ENCODE data around the gene STMN1. TPM values are rescaled to one million over a fixed set of nuclear protein-coding genes. Genes with fewer than 3 reads are reported as not detected.

STMN1 gene
- total and polyA plus RNA-seq, 10 of the 15 experiments (the other 5 are each of a cell fraction or from before 2014, with no cell fraction given): 220 to 1,272 (median 603) TPM

DNA sequence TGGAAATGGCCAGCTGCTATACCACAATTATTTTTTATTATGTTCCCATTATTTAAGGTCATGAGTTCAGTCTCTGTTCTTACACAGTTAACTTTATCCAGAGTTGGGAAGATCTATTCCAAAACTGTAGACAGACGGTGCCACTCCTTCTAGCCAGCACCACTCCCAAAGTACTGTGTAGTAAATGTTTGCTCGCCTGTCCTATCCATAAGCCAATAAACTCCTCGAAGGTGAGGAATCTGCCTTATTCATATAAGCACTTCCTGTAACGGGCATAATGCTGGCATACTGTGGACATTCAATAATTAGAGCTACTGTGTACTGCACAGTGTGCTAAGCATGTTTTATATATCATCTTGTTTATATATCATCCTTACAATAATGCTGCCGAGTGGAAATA lies 26.1 kb upstream of the STMN1 start:
- Histone ChIP-seq H4K20me1 (ENCODE audit: control insufficient read depth, insufficient read depth) (no peaks in the 10 kb centered on the region), H3K4me1 (ENCODE audit: control insufficient read depth, insufficient read depth, low read length) (no peaks in the 10 kb centered on the region), H3K4me2 (ENCODE audit: control insufficient read depth, insufficient read depth) (no peak overlapping the region), H3K27ac (ENCODE audit: control insufficient read depth, insufficient read depth) (no peak overlapping the region), H3K27me3 (replicated peaks in 1 of 2; ENCODE audit: control insufficient read depth in 2 of 2, insufficient read depth in 2 of 2, low read length in 1 of 2) (no peaks in the 10 kb centered on the region; a peak in 2 of 4 replicates), H3K4me3 (no peak overlapping the region), H3K9me3 (replicated peaks; ENCODE audit: control insufficient read depth, insufficient read depth, low read length) (no peaks in the 10 kb centered on the region), H3K36me3 (ENCODE audit: control insufficient read depth in 2 of 2, insufficient read depth in 2 of 2, low read length in 1 of 2) (no peaks in the 10 kb centered on the region), H3K79me2 (ENCODE audit: control insufficient read depth, insufficient read depth, low read length) (no peaks in the 10 kb centered on the region), H2AFZ (ENCODE audit: control insufficient read depth, low read depth, low read length) (no peak overlapping the region), H3K9ac (ENCODE audit: control insufficient read depth, insufficient read depth, low read length) (no peak overlapping the region)
- POLR2A ChIA-PET: interaction anchor here (0.6 kb wide), 1 partner anchor 14 kb away, joined by 6 read pairs; no protein-coding TSS in a partner anchor
- BruUV-seq (replicated peaks): no TSS peak
- in situ Hi-C loops (cut with MboI): no loop called here
- ATAC-seq (no peak), DNase-seq (ENCODE audit: low read depth, low spot score) (no peak), FAIRE-seq (no peak)
- CTCF ChIA-PET: interaction anchor here (0.6 kb wide), 1 partner anchor 491 kb away, joined by 3 read pairs; no protein-coding TSS in a partner anchor
- intact Hi-C loops (cut with micrococcal nuclease; ENCODE audit: unreplicated experiment): no loop called here
- SMC1A ChIA-PET (ENCODE audit: uncharacterized antibody, unreplicated experiment): interaction anchor here (1.5 kb wide), 1 partner anchor 65 kb away, joined by 4 read pairs; the partner anchor contains the start of gene PAFAH2
- WGBS (ENCODE audit: insufficient coverage, insufficient replicate concordance, low lambda C conversion rate, missing lambda C conversion rate): 30% methylated on average over 5 of the region's 5 CpGs
- no peak for TF ChIP-seq NFYB (IDR thresholded peaks at IDR 0.05; ENCODE audit: insufficient read depth, low read depth, low read length)
- TF ChIP-seq TCF3 (IDR thresholded peaks at IDR 0.05; ENCODE audit: borderline replicate concordance, insufficient read depth, low read depth, low read length): no peak
- RAD21 ChIA-PET (ENCODE audit: unreplicated experiment): no interaction called here

DNA sequence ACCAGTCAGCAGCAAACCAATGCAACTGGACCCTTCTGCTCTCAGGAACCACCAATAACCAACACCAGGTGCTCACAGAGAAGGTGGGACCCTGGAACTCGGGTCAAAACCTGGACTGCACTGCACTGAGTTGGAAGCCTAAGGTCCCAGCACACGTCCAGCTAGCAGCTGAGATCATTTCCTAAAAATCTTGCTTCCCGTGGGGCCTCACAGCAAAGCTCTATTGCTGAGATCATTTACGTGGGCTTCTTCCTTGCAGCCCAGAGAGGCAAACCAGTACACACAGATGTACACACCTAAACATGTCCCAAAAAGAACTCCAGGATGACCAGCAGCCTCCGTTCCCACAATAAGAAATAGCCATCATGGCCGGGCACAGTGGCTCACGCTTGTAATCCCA lies 22.8 kb upstream of the STMN1 start:
- in situ Hi-C loops (cut with MboI) (no loop called here), intact Hi-C loops (cut with micrococcal nuclease; ENCODE audit: unreplicated experiment) (no loop called here)
- Histone ChIP-seq H3K4me3 (no peak overlapping the region), H3K9ac (ENCODE audit: control insufficient read depth, insufficient read depth, low read length) (no peak overlapping the region), H3K36me3 (ENCODE audit: control insufficient read depth in 2 of 2, insufficient read depth in 2 of 2, low read length in 1 of 2) (no peaks in the 10 kb centered on the region), H4K20me1 (ENCODE audit: control insufficient read depth, insufficient read depth) (no peaks in the 10 kb centered on the region; the same call in 1 of the 2 replicates), H3K4me2 (ENCODE audit: control insufficient read depth, insufficient read depth) (no peak overlapping the region), H3K27me3 (replicated peaks in 1 of 2; ENCODE audit: control insufficient read depth in 2 of 2, insufficient read depth in 2 of 2, low read length in 1 of 2) (no peaks in the 10 kb centered on the region; a peak in 1 of 4 replicates), H2AFZ (ENCODE audit: control insufficient read depth, low read depth, low read length) (no peak overlapping the region), H3K9me3 (replicated peaks; ENCODE audit: control insufficient read depth, insufficient read depth, low read length) (no peaks in the 10 kb centered on the region), H3K4me1 (ENCODE audit: control insufficient read depth, insufficient read depth, low read length) (no peaks in the 10 kb centered on the region), H3K27ac (ENCODE audit: control insufficient read depth, insufficient read depth) (no peak overlapping the region), H3K79me2 (ENCODE audit: control insufficient read depth, insufficient read depth, low read length) (no peaks in the 10 kb centered on the region)
- BruUV-seq (replicated peaks): no TSS peak
- no peak for ATAC-seq
- CTCF ChIA-PET: interaction anchor here (1.8 kb wide), 1 partner anchor 69 kb away, joined by 5 read pairs; the partner anchor contains the start of gene PAFAH2
- no peak for DNase-seq (ENCODE audit: low read depth, low spot score)
- POLR2A ChIA-PET: no interaction called here
- SMC1A ChIA-PET (ENCODE audit: uncharacterized antibody, unreplicated experiment): interaction anchor here (1.5 kb wide), 1 partner anchor 68 kb away, joined by 5 read pairs; the partner anchor contains the start of gene PAFAH2
- 24% methylated on average over 7 of the region's 7 CpGs for WGBS (ENCODE audit: insufficient coverage, insufficient replicate concordance, low lambda C conversion rate, missing lambda C conversion rate)
- RAD21 ChIA-PET (ENCODE audit: unreplicated experiment): interaction anchor here (0.6 kb wide), 1 partner anchor 72 kb away, joined by 3 read pairs; no protein-coding TSS in a partner anchor
- FAIRE-seq: no peak
- TF ChIP-seq, protein P1, sequence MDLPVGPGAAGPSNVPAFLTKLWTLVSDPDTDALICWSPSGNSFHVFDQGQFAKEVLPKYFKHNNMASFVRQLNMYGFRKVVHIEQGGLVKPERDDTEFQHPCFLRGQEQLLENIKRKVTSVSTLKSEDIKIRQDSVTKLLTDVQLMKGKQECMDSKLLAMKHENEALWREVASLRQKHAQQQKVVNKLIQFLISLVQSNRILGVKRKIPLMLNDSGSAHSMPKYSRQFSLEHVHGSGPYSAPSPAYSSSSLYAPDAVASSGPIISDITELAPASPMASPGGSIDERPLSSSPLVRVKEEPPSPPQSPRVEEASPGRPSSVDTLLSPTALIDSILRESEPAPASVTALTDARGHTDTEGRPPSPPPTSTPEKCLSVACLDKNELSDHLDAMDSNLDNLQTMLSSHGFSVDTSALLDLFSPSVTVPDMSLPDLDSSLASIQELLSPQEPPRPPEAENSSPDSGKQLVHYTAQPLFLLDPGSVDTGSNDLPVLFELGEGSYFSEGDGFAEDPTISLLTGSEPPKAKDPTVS (IDR thresholded peaks at IDR 0.05; ENCODE audit: low read depth, low read length): no peak
- TF ChIP-seq KDM1A (IDR thresholded peaks at IDR 0.05; ENCODE audit: borderline replicate concordance) (no peak), CBX5 (IDR thresholded peaks at IDR 0.05; ENCODE audit: low read depth) (no peak), NBN (IDR thresholded peaks at IDR 0.05) (no peak), ESRRA (IDR thresholded peaks at IDR 0.05; ENCODE audit: low read length) (no peak), KAT2A (conservative IDR thresholded peaks at IDR 0.05; ENCODE audit: control insufficient read depth, low read depth, low read length) (no peak), NFYB (IDR thresholded peaks at IDR 0.05; ENCODE audit: insufficient read depth, low read depth, low read length) (no peak)
- TF ChIP-seq, protein P2, sequence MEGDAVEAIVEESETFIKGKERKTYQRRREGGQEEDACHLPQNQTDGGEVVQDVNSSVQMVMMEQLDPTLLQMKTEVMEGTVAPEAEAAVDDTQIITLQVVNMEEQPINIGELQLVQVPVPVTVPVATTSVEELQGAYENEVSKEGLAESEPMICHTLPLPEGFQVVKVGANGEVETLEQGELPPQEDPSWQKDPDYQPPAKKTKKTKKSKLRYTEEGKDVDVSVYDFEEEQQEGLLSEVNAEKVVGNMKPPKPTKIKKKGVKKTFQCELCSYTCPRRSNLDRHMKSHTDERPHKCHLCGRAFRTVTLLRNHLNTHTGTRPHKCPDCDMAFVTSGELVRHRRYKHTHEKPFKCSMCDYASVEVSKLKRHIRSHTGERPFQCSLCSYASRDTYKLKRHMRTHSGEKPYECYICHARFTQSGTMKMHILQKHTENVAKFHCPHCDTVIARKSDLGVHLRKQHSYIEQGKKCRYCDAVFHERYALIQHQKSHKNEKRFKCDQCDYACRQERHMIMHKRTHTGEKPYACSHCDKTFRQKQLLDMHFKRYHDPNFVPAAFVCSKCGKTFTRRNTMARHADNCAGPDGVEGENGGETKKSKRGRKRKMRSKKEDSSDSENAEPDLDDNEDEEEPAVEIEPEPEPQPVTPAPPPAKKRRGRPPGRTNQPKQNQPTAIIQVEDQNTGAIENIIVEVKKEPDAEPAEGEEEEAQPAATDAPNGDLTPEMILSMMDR (IDR thresholded peaks at IDR 0.05 in 2 of 3, conservative IDR thresholded peaks at IDR 0.05 in 1 of 3; ENCODE audit: control insufficient read depth in 2 of 3, extremely low read depth in 1 of 3, insufficient read depth in 1 of 3, low read depth in 3 of 3, low read length in 3 of 3): no peak
- TF ChIP-seq, protein P3, sequence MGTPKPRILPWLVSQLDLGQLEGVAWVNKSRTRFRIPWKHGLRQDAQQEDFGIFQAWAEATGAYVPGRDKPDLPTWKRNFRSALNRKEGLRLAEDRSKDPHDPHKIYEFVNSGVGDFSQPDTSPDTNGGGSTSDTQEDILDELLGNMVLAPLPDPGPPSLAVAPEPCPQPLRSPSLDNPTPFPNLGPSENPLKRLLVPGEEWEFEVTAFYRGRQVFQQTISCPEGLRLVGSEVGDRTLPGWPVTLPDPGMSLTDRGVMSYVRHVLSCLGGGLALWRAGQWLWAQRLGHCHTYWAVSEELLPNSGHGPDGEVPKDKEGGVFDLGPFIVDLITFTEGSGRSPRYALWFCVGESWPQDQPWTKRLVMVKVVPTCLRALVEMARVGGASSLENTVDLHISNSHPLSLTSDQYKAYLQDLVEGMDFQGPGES (IDR thresholded peaks at IDR 0.05): no peak
- TF ChIP-seq, protein P4, sequence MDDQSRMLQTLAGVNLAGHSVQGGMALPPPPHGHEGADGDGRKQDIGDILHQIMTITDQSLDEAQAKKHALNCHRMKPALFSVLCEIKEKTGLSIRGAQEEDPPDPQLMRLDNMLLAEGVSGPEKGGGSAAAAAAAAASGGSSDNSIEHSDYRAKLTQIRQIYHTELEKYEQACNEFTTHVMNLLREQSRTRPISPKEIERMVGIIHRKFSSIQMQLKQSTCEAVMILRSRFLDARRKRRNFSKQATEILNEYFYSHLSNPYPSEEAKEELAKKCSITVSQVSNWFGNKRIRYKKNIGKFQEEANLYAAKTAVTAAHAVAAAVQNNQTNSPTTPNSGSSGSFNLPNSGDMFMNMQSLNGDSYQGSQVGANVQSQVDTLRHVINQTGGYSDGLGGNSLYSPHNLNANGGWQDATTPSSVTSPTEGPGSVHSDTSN (IDR thresholded peaks at IDR 0.05; ENCODE audit: insufficient replicate concordance, low read depth, low read length): no peak
